B cell (primary cell): ENCODE results near the gene PIK3CB. TPM values are rescaled to one million over a fixed set of nuclear protein-coding genes. Genes with fewer than 3 reads are reported as not detected.
"Not testable (repeated sequence)": the region's sequence is repeated elsewhere in the genome, so short reads cannot be mapped to it uniquely, and the experiment has no call there.

Experiments used
- ATAC-seq: fragments of 200-7000 bp; cut with Tn5 transposase; one replicate; pipeline ENCODE4 v1.10.0; 2021; ENCODE audit warnings: low read depth, mild to moderate bottlenecking, moderate number of reproducible peaks, moderate library complexity
- CTCF ChIA-PET: fragments of 350-600 bp; sonication (Branson Sonifier 250); formaldehyde crosslinking; loops from one replicate; lab custom pipeline; 2021; ENCODE audit warnings: antibody characterized with exemption, inconsistent platforms; lab: Charles Lee
- POLR2A ChIA-PET: fragments of 350-600 bp; sonication (Branson Sonifier 250); formaldehyde crosslinking; loops from one replicate; lab custom pipeline; 2021; ENCODE audit warnings: antibody characterized with exemption; lab: Charles Lee
- DNase-seq: peaks from one replicate; pipeline ENCODE4 v3.0.0; 2013
- H2AFZ ChIP-seq: 2 replicates; pipeline ENCODE4 v1.6.1; 2012; ENCODE audit warnings: mild to moderate bottlenecking, low read depth, low read length; ENCODE audit not compliant: insufficient read depth, poor library complexity, severe bottlenecking
- H3K27ac ChIP-seq, 2 donors: 1 replicate in 1 of 2; 2 replicates in 1 of 2; pipeline ENCODE4 v1.5.1; 2012 to 2013; ENCODE audit warnings: low read length in 2 of 2, mild to moderate bottlenecking in 2 of 2, moderate library complexity in 1 of 2
- H3K27me3 ChIP-seq, 4 experiments: fragments of 200-600 bp in 1 of 4; sonication (generic) in 1 of 4; replicated peaks in 1 of 4; 1 replicate in 2 of 4; 2 replicates in 2 of 4; pipeline versions ENCODE4 v1.6.1 to v1.7.0; 2013 to 2016; ENCODE audit warnings: low read length in 3 of 4, mild to moderate bottlenecking in 2 of 4, mixed read lengths in 1 of 4, moderate library complexity in 1 of 4; ENCODE audit not compliant: insufficient read depth in 4 of 4, control insufficient read depth in 3 of 4; ENCODE audit errors: control extremely low read depth in 1 of 4
- H3K36me3 ChIP-seq, 2 experiments: replicated peaks in 1 of 2; 1 replicate in 1 of 2; 2 replicates in 1 of 2; pipeline versions ENCODE4 v1.6.1 to v1.7.1; 2013; ENCODE audit warnings: low read length in 1 of 2; ENCODE audit not compliant: insufficient read depth in 2 of 2, control insufficient read depth in 1 of 2; ENCODE audit errors: control extremely low read depth in 1 of 2, extremely low read depth in 1 of 2
- H3K4me1 ChIP-seq, 2 donors: fragments of 200-600 bp in 1 of 2; sonication (generic) in 1 of 2; 1 replicate in 1 of 2; 2 replicates in 1 of 2; pipeline versions ENCODE4 v1.5.1 to v1.6.1; 2013 to 2017; ENCODE audit warnings: low read length in 2 of 2; ENCODE audit not compliant: control insufficient read depth in 2 of 2, insufficient read depth in 2 of 2
- H3K4me2 ChIP-seq: replicated peaks from 2 replicates; pipeline ENCODE3; 2012; ENCODE audit warnings: mild to moderate bottlenecking, low read depth, low read length; ENCODE audit not compliant: poor library complexity, severe bottlenecking
- H3K4me3 ChIP-seq, 5 experiments: fragments of 200-600 bp in 1 of 5; sonication (generic) in 1 of 5; 1 replicate in 3 of 5; 2 replicates in 2 of 5; pipeline versions ENCODE4 v1.5.1 to v1.7.0; 2011 to 2016; ENCODE audit warnings: low read length in 4 of 5, mild to moderate bottlenecking in 4 of 5, low read depth in 2 of 5, control low read depth in 1 of 5, moderate library complexity in 1 of 5; ENCODE audit not compliant: insufficient read depth in 1 of 5; ENCODE audit errors: control extremely low read depth in 1 of 5, extremely low read depth in 1 of 5
- H3K79me2 ChIP-seq: fragments of 200-600 bp; sonication (generic); one replicate; pipeline ENCODE4 v1.6.0; 2016; ENCODE audit warnings: low read length; ENCODE audit not compliant: control insufficient read depth, insufficient read depth
- H3K9ac ChIP-seq: fragments of 200-600 bp; sonication (generic); 2 replicates; pipeline ENCODE4 v1.6.1; 2017; ENCODE audit warnings: mild to moderate bottlenecking, low read length, moderate library complexity
- H3K9me3 ChIP-seq, 3 donors: one replicate each; pipeline versions ENCODE4 v1.6.1 to v1.7.1; 2013; ENCODE audit warnings: low read length in 2 of 3; ENCODE audit not compliant: control insufficient read depth in 2 of 3, insufficient read depth in 1 of 3; ENCODE audit errors: control extremely low read depth in 1 of 3
- H4K20me1 ChIP-seq: 2 replicates; pipeline ENCODE4 v1.6.0; 2012; ENCODE audit warnings: mild to moderate bottlenecking, low read length; ENCODE audit not compliant: insufficient read depth, control insufficient read depth, poor library complexity, severe bottlenecking
- H3K27ac Mint-ChIP-seq: one replicate; pipeline ENCODE4 v1.8.0; 2021; ENCODE audit warnings: mixed read lengths
- H3K27me3 Mint-ChIP-seq: one replicate; pipeline ENCODE4 v1.8.0; 2021; ENCODE audit warnings: mixed read lengths
- H3K4me1 Mint-ChIP-seq: one replicate; pipeline ENCODE4 v1.8.0; 2021; ENCODE audit warnings: mixed read lengths
- H3K4me3 Mint-ChIP-seq: one replicate; pipeline ENCODE4 v1.8.0; 2021; ENCODE audit warnings: mixed read lengths
- H3K9me3 Mint-ChIP-seq: one replicate; pipeline ENCODE4 v1.8.0; 2022; ENCODE audit warnings: mixed read lengths; ENCODE audit not compliant: insufficient read depth
- CTCF ChIP-seq: fragments of 200-600 bp; IDR thresholded peaks from one replicate; pipeline ENCODE4 v1.8.0; 2022; ENCODE audit warnings: antibody characterized with exemption, mild to moderate bottlenecking
- EZH2 ChIP-seq: IDR thresholded peaks from 2 replicates; pipeline ENCODE4 v1.6.1; 2012; ENCODE audit warnings: borderline replicate concordance, low read depth, mild to moderate bottlenecking, moderate library complexity, low read length; ENCODE audit not compliant: insufficient read depth, poor library complexity, severe bottlenecking
- WGBS: methylation state at CpG from one replicate; pipeline ENCODE4 v1.1.5; 2013; ENCODE audit warnings: missing lambda C conversion rate; ENCODE audit not compliant: insufficient coverage; 5-methylcytosine and 5-hydroxymethylcytosine counted together
- intact Hi-C: fragments of 100-400 bp; cut with micrococcal nuclease; formaldehyde crosslinking; loops from one replicate; pipeline ENCODE4 v1.10.0; 2022
- polyA plus RNA-seq: library from polyadenylated mRNA; depleted of rRNA; stranded (reverse); fragments of >200 nt; gene quantifications from 2 replicates; pipeline ENCODE4 v1.2.3, GENCODE V29; 2012
- total RNA-seq, 2 donors: library from RNA; stranded (reverse); fragments of 120-200 nt in 1 of 2; gene quantifications; 1 replicate in 1 of 2; 2 replicates in 1 of 2; pipeline versions ENCODE4 v1.2.3 to v1.2.4, GENCODE V29; 2013 to 2022

The PIK3CB gene
- total and polyA plus RNA-seq, 2 donors (not counting 1 experiment from before 2014, with no cell fraction given): 3.6 to 29.4 TPM

DNA sequence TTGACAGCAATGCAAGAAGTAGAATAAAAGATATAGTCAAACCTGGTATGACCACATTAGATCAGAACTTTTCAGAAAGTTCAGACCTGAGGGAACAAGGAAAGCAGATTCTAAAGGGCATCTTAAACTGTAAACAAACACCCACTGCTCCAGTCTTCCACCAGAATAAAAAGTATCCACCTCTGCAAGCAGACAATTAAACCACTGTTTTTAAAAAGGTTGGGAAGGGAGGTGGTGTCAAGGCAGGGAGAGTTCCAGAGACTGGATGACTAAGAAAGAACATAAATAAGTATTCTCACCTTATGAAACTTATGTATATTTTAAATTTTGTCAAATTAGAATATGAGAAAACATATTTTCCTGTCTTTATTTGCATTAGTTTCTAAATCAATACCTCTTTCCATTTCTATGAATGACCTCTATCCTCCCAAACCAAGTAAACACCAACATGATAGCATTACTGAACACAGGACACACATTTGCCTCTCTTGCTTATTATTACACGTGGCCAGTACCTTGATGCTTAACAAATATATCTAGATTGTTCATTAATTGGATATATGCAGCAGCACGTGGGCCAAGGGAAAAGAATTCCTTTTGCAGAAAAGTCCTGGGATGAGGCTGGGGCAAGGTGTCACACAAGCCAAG is 31.6 kb downstream of the PIK3CB start:
- Histone ChIP-seq H3K9ac (no peak overlapping the region), H2AFZ (no peak overlapping the region), H3K27me3 (no peaks in the 10 kb centered on the region), H3K4me1 (no peaks in the 10 kb centered on the region), H3K4me3 (no peak overlapping the region), H4K20me1 (peaks cover 4% of the 10 kb centered on the region), H3K79me2 (peaks cover 45% of the 10 kb centered on the region), H3K4me2 (no peak overlapping the region), H3K36me3 (no peaks in the 10 kb centered on the region), H3K27ac (no peak overlapping the region), H3K9me3 (no peaks in the 10 kb centered on the region)
- H3K27ac Mint-ChIP-seq: no peak overlapping the region
- DNase-seq (no peak), ATAC-seq (no peak)
- 100% methylated on average over 1 of the region's 2 CpGs for WGBS
- H3K27me3 Mint-ChIP-seq: no peaks in the 10 kb centered on the region
- TF ChIP-seq EZH2 (no peak), CTCF (no peak)
- no peak overlapping the region for H3K4me3 Mint-ChIP-seq
- intact Hi-C loops: no loop called here
- ChIA-PET CTCF (no interaction called here), POLR2A (no interaction called here)
- peaks cover 12% of the 10 kb centered on the region for H3K4me1 Mint-ChIP-seq
- no peaks in the 10 kb centered on the region for H3K9me3 Mint-ChIP-seq

- WGBS: 100% methylated on average over 6 of the region's 6 CpGs
- H3K9ac ChIP-seq, CTCF ChIA-PET, H3K4me1 ChIP-seq, ATAC-seq, H3K4me3 ChIP-seq, POLR2A ChIA-PET, H3K27ac ChIP-seq, H3K4me2 ChIP-seq, H3K4me3 Mint-ChIP-seq, intact Hi-C loops, H3K27me3 Mint-ChIP-seq, H2AFZ ChIP-seq, H3K9me3 Mint-ChIP-seq, DNase-seq, H3K36me3 ChIP-seq, H3K9me3 ChIP-seq, H3K27ac Mint-ChIP-seq, H4K20me1 ChIP-seq, H3K27me3 ChIP-seq: not testable (repeated sequence)
- peaks cover 12% of the 10 kb centered on the region for H3K4me1 Mint-ChIP-seq
- peaks cover 44% of the 10 kb centered on the region for H3K79me2 ChIP-seq
Observed at GRCh38 chr3:138802223-138802622, 32.5 kb downstream of the PIK3CB start.
